SH-SY5Y (cell line): Measurements from ENCODE around the gene DAPL1.

Experiments used
- GATA2 ChIP-seq: IDR thresholded peaks from 2 replicates; pipeline ENCODE4 v1.6.1; 2011; ENCODE audit warnings: mild to moderate bottlenecking, low read depth, low read length
- GATA3 ChIP-seq: IDR thresholded peaks from 2 replicates; pipeline ENCODE4 v1.6.1; 2011; ENCODE audit warnings: low read depth, mild to moderate bottlenecking, low read length, moderate library complexity

The DAPL1 gene

DNA sequence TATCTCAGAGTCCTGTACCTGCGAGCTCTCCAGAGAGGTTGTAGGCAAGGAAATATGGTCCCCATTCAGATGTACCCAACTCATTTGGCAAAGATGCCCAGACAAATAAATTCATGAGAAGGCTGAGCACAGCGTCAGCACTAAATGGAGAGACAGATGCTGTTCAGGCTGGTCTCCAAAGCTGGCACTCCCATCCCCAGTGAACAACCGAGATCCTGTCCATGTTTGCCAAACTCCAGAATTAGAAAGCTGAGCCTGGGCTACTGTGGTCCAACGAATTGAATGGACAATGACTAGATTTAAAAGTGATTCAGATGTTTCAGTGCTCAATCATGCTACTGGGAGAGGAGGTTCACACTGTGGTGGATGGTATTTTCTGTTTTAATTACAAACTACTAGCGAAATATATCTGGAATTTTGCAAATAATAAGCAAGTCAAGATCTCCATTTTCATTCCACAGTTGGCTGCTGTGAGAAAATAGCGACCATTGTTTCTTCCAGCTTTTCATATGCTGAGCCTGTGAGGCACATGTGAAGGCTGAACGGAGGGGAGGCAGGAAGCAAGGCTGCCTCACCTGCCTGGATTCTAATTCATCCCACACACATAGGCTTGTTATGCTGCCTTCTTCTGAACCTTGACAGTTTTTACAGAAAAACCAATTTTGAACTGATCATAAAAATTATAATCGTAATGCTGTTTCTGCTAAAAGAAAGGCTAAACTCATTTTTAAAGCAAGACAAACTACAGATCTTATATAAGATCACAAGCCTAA lies 22.6 kb upstream of the DAPL1 start:
- TF ChIP-seq GATA3 (no peak), GATA2 (no peak)

DNA sequence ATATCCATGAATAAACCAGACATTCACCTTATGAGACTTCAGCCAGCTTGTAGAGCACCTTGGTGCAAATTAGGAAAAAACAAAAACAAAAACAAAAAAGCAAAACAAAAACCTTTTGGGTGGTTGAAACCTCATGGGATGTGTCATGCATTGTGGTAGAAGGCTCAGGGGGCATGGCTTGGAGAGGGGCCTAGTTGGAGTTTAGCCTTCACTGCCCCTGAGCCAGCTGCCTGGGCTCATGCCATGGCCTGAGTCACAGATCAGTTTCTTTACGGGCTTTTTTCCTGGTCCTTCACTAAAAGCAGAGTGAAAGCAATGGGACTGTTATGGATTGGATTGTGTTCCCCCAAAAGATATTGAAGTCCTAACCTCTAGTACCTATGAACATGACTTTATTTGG lies 22.0 kb upstream of the DAPL1 start:
- TF ChIP-seq GATA3 (no peak), GATA2 (no peak)

DNA sequence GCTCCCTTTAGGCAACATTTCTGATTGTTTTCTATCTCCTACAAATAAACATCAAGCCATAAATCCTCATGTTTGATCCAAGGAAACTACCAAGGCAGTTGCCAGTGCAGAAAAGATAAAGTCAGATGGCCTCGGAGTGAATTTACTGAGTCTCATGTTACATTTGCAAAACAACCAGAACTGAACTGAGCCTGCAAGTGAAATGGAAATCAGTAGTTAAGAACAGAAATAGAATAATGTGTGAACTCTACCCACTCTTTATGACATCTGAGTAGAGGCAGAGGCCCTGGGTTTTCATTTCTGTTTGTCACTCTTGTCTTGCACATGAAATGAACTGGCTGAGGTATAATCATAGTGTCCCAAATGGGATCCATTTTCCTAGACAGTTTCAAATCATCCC lies 20.4 kb upstream of the DAPL1 start:
- TF ChIP-seq GATA3 (no peak), GATA2 (no peak)

DNA sequence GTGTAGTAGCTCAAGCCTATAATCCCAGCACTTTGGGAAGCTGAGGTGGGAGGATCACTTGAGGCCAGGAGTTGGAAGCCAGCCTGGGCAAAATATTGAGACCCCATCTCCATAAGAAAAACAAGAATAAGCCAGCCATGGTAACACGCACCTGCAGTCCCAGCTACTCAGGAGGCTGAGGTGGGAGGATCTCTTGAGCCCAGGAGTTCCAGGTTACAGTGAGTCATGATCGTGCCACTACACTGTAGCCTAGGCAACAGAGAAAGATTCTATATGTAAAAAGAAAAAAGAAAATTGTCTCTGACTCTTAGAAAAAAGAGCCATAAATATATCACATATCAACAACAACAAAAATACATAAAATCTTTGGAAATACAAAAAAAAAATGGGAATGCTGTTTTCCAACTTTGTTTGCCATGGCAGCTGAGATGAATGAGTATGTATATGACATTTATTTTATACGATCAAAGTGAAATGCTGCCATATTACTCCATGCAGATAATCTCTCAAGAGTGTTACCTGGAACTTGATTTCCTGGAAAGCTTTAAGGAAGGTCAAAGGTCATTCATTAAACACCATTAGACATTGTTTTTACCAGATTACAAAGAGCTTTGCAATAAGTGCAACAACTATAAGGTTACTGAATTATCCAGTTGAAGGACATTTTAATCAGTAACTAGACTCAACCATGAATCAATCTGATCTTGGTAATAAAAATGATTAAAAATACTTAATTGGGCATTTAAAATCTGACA lies 19.7 kb upstream of the DAPL1 start:
- TF ChIP-seq GATA3 (no peak), GATA2 (no peak)

DNA sequence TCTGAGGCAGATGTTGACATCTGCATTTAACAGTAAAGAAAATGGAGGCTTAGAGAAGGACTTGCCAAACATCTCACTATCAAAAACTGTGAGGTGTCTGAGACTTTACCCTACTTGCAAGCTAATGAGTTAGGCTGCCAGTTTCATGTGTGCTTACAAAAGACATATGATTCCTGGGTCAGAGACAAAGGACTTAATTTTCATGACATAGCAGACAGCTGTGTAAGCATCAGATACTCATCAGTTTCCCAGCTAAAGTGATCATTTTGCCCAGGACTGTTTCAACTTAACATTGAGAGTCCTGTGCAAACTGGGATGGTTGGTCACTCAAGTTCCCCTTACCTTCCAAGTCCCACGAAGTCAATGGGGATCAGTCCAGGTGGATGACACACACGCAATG lies 18.9 kb upstream of the DAPL1 start:
- no peak for TF ChIP-seq GATA2
- TF ChIP-seq GATA3: no peak

DNA sequence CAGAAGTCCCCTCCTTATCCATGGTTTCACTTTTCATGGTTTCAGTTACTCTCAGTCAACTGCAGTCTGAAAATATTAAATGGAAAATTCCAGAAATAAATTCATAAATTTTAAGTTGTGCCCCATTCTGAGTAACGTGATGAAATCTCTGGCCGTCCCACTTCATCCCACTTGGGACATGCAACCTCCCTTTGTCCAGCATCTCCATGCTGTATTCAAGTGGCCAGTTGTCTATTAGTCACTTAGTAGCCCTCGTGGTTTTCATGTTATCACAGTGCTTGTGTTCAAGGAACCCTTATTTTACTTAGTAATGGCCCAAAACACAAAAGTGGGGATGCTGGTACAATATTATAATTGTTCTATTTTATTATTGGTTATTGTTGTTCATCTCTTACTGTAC lies 18.0 kb upstream of the DAPL1 start:
- TF ChIP-seq GATA2 (no peak), GATA3 (no peak)

DNA sequence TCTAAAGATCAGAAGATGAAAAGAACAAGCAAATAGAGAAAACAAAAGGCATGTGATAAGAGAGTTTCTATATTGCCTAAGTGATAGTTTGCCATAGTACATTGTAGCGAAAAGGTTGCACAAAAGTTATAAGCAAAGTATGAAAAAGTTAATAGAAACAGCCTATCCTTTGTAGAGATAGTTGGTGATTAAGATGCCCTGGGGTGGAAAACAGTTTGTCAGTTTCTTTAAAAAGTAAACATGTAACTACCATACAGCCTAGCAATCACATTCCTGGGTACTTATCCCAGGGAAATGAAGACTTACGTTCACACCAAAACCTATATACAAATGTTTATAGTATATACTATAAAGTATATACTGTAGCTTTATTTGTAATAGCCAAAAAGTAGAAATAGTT lies 16.9 kb upstream of the DAPL1 start:
- TF ChIP-seq GATA3 (no peak), GATA2 (no peak)

GRCh38 chr2:158779621-158780020 lies 15.5 kb upstream of the DAPL1 start:
- TF ChIP-seq GATA3 (no peak), GATA2 (no peak)

GRCh38 chr2:158781353-158781961 lies 13.7 kb upstream of the DAPL1 start:
- TF ChIP-seq GATA3 (no peak), GATA2 (no peak)

GRCh38 chr2:158782136-158782535 lies 13.0 kb upstream of the DAPL1 start:
- TF ChIP-seq GATA3 (no peak), GATA2 (no peak)

DNA sequence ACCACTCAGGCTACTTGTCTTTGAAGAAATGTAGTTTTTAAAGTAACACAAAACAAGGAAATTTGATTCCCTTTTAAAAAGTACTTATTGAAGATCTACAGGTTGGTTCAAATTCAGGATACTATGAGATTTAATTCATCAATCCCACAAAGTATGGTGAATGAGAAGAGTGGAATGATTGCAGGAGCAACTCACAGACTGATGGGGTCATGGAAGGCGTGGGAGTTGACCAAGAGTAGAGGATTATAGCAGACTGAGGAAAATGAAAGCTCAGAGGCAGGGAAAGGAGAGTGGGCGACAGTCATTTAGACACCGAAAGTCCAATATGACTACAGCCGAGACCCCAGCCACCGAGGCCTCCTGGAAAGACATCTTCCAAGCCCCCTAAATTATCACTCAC lies 12.5 kb upstream of the DAPL1 start:
- TF ChIP-seq GATA3 (no peak), GATA2 (no peak)

DNA sequence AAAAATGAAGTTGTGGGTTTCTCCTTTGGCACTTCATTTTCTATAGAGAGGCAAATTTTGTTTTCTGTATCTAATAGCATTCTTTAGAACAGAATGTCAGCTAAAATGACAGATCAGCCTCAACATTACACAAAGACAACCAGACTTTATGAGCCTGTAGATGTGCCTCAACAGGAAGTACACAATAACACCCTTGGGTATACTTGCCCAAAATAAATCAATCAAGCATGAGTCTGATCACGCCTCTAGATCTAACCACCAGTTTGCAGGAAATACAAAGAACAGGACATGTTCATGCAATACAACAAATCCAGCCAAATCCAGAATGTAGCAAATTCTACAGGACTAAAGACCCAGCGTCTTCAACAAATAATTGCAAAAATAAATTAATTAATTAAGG lies 11.2 kb upstream of the DAPL1 start:
- no peak for TF ChIP-seq GATA2
- no peak for TF ChIP-seq GATA3

DNA sequence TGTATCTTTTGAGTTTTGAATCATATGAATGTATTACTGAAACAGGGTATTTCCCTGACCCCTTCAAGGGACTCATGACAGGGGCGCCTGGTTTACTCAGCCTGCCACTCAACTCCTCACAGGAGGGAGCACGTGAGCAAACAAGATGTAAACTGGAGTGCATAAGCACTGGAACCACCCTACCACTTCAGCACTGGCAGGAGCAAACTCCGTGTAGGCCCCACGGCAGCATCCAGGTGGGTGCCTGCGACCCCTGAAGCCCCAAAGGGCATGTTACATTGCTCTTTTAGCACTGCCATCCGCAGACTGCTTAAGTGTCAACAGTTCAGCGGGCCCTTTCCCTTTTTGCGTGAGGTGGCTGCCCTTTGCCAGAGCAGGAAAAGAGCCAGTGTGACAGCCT lies 8.2 kb upstream of the DAPL1 start:
- no peak for TF ChIP-seq GATA2
- TF ChIP-seq GATA3: no peak

- TF ChIP-seq GATA2 (no peak), GATA3 (no peak)
Measured at GRCh38 chr2:158788951-158789350, 6.2 kb upstream of the DAPL1 start.

GRCh38 chr2:158796652-158797051 lies 1.5 kb downstream of the DAPL1 start:
- TF ChIP-seq GATA2 (no peak), GATA3 (no peak)
